ENCODE results near the gene GALNT14.

Gene GALNT14

GRCh38 chr2:30880516-30880915, 257.7 kb downstream of the GALNT14 start:
- DNase-seq, result no peak

DNA sequence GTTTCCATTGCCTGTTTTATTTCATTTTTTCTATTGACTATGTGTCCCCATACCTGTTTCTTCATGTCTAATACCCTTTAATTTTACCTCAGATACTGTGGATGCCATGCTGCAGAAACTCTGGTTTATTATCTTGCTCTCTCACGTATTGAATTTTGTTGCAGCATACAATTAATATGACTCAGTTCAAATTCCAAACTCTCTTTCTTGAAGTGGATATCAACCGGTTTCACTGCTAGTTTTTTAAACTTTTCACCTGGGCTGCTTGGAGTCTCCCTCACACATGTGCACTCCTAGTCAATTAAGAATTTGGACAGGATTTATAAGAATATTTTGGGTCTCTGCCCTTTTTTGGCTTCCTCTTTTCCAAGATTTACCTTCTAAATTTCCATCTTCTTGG, 260.4 kb downstream of the GALNT14 start:
- DNase-seq, result no peak

- DNase-seq, result peak; percentile 52
These were observed 265.4 kb downstream of the GALNT14 start for GRCh38 chr2:30872797-30873196.

DNA sequence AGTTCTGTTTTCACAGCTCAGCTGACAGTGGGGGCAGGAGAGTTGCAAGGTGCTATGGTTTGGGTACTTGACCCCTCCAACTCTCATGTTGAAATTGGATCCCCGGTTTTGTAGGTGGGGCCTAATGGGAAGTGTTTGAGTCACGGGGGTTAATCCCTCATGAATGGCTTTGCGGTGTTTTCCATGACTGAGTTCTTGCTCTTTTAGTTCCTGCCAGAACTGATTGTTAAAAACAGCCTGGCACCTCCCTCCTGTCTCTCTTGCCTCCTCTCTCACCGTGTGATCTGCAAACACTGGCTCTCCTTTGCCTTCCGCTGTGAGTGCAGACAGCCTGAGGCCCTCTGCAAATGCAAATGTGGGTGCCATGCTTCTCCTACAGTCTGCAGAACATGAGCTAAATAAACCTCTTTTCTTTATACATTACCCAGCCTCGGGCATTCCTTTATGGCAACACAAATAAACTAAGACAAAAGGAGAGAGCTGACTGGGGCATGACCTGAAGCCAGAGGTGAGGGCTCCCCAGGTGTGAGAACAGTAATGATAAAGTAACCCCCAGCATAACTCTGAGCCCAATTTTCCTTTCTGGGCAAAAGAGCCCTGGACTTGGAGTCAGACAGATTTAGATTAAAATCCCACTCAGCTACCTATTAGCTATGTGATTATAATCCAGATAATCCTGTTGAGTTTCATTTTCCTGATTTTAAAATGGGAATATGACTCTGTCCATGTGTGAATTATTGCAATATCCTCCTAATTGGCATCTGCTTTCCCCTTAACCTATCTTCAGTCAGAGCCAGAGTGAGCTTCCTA, 266.1 kb downstream of the GALNT14 start:
- DNase-seq, result peak; percentile 91

DNA sequence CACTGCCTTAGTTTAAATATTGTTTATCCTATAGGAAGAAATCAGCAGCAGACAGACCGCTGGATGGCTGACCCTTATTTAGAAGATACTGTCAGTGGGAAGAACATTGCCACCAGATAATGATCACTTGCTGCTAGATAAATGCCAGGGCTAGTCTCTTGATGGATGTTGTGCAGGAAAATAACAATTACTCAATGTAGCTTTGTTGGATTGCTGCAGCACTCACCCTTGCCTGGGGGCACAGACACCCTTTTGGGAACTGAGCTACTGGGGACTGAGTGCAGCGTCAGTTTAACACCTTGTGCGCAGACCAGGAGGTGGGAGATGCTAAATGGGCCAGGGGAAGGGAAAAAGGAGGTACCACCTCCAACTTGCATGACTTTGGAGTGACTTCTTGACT, 266.8 kb downstream of the GALNT14 start:
- no peak for DNase-seq

DNA sequence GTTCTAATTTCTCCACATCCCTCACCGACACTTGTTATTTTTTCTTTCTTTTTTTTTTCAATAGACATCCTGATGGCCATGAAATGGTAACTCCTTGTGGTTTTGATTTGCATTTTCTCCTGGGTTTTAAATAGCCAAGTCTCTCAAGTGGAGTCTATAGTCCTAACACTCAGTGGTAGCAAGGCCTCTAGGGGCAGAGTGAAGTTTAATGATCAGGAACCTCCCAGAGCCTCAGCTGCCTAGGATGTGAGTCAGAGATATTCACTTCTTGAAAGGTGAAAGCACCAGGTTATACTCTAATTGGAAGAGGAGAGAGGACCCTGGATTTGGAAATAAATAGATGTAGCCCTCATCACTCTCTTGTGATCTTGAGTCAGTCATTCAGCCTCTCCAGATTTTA, 268.3 kb downstream of the GALNT14 start:
- no peak for DNase-seq

- no peak for DNase-seq
These were observed 270.9 kb downstream of the GALNT14 start for GRCh38 chr2:30867385-30867784.

DNA sequence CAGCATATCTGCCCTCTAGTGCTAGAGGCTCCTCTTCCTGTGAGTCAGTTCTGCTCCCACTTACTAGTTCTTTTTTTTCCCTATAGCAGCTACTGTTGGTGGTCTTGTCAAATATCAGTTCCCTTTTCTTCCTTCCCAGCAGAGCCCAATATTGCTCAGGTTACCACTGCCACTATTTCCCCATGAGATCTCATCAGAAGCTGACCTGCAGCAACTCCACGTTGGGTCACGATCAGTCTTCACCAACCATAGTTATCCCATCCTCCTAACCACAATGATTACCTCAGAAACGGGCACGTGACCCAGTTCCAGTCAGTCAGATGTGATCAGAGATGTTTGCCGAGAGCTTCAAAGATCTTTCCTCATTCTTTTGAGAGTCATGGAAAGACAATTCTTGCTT, 271.3 kb downstream of the GALNT14 start:
- no peak for DNase-seq

DNA sequence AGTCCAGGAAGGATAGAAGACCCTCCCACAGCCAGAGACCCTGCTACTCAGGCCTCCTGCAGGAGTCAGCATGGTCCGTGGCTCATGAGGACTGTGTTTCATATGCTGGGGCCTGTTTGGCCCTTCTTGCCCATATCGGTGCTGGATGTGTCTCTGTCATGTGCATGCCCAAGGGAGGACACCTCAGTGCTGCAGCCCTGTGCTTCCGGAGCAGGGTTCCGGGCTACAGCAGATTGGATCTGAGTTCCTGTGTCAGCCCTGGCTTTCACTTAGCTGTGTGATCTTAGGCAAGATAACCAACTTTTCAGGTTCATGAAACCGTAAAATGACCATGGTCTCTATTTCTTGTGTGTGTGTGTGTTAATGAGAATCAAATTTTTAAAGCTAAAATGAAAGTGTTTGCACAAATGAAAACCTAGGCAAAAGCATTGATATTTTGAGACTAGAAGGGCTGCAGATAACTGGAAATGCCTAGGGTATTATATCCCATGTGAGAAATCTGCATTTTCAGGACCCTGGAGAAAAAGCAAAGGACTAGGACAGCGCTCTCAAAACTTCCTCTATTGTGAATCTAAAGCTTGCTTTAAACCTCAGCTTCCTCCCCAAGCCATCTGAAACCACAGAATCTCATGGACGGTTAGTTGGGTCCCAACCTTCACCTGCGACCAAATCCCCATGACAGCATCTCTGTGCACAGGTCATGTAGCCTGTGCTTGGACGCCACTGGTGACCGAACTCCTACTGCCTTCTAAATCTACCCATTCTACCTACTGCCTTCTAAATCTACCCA, 272.2 kb downstream of the GALNT14 start:
- no peak for DNase-seq

DNA sequence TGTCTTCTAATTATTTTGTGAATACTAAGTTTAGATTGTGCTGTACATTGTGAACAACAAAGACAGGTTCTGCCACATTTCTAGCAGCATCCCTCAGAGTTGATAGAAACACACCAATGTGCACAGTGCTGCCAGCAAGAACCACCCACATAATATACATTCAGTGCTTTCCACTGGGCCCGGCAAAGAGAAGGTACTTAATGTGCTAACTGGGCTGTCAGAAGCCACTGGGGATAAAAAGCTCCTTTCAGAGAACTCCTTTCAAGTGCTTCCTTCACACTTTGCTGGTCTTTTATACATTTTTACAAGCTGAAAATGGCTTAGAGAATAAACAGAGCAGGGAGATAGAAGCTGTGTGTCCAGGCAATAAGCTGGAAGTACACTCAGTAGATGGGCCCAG, 273.0 kb downstream of the GALNT14 start:
- DNase-seq, result no peak

DNA sequence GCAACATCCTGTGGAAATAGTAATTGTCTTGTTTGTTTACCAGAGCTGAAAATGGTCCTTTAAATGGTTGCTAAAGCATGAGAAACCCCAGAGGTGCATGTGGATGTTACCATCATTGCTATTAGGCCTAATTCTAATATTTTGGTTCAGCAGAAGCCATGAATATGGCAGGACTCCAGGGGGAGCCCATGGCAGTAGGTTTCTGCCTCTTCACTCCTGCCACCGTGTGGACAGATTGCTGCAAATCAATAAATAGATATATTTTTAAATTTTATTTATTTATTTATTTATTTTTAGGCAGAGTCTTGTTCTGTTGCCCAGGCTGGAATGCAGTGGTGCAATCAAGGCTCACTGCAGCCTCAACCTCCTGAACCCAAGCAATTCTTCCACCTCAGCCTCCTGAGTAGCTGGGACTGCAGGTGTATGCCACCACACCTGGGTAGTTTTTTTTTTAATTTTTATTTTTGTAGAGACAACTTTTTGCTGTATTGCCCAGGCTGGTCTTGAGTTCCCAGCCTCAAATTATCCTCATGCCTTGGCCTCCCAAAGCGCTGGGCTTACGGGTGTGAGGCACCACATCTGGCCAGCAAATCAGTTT, 276.1 kb downstream of the GALNT14 start:
- peak; percentile 15 for DNase-seq

GRCh38 chr2:30860726-30861125, 277.5 kb downstream of the GALNT14 start:
- no peak for DNase-seq
